ENCODE measurements around the gene KRTAP4-16. TPM values are rescaled to one million over a fixed set of nuclear protein-coding genes. Genes with fewer than 3 reads are reported as not detected.
"Not testable (repeated sequence)": the region's sequence is repeated elsewhere in the genome, so short reads cannot be mapped to it uniquely, and the experiment has no call there.

Gene KRTAP4-16
- total RNA-seq (2014; rRNA removed; shearing (Covaris generic)), result not detected in 2 replicates
- polyA plus RNA-seq (2014; cell fraction: nucleus; rRNA removed), result not detected in 2 replicates

DNA sequence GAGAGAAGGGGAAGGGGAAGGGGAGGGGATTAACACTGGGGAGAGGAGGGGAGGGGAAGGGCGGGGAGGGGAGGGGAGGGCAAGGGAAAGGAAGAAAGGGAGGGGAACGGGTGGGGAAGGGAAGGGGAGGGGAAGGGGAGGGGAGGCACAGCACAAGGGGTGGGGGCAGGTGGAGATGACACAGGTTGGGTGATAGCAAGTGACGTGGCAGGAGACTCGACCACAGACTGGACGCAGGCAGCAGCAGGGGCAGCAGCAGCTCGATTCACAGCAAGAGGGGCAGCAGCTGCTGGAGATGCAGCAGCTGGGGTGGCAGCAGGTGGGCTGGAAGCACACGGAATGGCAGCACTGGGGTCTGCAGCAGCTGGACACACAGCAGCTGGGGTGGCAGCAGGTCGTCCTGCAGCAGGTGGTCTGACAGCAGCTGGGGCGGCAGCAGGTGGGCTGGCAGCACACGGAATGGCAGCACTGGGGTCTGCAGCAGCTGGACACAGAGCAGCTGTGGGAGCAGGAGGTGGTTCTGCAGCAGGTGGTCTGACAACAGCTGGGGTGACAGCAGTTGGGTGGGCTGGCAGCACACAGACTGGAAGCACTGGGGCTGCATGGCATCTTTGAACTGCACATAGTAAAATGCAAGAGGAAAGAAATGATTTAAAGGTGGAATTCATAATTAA lies at the start of gene KRTAP4-16:
KRTAP4-16 (minus strand) TSS at position 624 of the 674 bp plus-strand sequence; CDS start at position 624, 0 bp downstream.
- no peak for DNase-seq (ENCODE audit: extremely low read depth, low read depth)

DNA sequence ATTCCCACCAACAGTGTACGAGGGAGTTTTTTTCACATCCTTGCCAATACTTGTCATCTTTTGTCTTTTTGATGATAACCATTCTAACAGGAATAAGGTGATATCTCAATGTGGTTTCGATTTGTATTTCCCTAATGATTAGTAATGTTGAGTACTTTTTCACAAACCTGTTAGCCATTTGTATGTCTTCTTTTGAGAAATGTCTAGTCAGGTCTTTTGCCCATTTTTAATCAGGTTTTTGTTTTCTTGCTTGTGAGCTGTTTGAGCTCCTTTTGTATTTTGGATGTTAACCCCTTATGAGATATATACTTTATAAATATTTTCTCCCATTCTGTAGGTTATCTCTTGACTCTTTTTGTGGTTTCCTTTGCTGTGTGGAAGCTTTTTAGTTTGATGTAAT lies 49.5 kb upstream of the KRTAP4-16 start:
- no peak for DNase-seq (ENCODE audit: extremely low read depth, low read depth)

DNA sequence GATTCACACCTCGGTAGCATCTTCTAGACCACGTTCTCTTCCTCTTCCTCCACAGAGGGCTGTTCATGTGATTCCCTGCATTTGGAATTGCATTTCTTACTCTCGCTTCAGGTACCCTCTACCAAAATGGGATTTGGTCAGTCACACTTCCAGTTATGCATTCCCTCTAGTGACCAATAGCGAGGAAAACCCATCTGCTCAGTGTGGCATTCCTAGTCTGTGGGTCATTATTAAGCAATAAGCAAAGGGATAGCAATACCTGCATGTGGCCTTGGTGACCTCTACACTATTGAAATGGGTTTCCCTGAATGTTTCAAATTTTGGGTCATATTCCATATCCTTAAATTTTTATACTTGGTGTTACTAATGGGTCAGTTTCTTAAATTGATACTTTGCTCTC lies 48.0 kb upstream of the KRTAP4-16 start:
- DNase-seq (ENCODE audit: extremely low read depth, low read depth), result no peak

DNA sequence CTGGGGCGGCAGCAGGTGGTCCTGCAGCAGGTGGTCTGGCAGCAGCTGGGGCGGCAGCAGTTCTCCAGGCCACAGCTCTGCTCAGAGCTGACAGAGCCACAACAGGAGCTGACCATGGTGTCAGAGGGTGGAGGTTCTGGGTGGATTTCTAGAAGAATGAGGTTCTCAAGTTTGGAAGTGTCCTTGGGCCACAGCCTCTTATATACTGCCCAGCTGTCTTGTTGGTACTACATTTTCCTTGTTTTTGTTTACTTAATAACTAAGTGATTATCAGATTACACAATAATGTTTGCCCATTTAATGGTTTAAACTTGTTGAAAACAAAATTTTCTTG lies 47.6 kb upstream of the KRTAP4-16 start, which contains the start of gene KRTAP4-5:
KRTAP4-5 (minus strand) TSS at position 174 of the 334 bp plus-strand sequence; CDS start at position 116, 58 bp downstream.
- no peak for DNase-seq (ENCODE audit: extremely low read depth, low read depth)

DNA sequence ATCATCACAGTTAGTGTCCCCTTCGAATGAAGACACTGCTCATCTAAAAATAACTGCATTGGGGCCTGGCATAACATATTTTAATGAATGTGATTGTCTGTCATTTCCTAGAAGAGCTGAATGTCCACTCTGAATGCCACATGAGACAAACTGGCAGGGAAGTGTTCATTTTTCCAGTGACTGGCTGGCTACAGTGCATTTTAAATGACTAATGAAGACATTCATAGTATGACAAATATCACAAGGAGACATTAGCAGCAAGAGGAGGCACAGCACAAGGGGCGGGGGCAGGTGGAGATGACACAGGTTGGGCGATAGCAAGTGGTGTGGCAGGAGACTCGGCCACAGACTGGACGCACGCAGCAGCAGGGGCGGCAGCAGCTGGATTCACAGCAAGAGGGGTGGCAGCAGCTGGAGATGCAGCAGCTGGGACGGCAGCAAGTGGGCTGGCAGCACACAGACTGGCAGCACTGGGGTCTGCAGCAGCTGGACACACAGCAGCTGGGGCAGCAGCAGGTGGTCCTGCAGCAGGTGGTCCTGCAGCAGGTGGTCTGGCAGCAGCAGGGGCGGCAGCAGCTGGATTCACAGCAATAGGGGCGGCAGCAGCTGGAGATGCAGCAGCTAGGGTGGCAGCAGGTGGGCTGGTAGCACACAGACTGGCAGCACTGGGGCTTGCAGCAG lies 47.1 kb upstream of the KRTAP4-16 start:
- not testable (repeated sequence) for DNase-seq (ENCODE audit: extremely low read depth, low read depth)

- DNase-seq (ENCODE audit: extremely low read depth, low read depth), result no peak
These were observed 45.7 kb upstream of the KRTAP4-16 start for GRCh38 chr17:41147531-41148204.

- no peak for DNase-seq (ENCODE audit: extremely low read depth, low read depth)
These were observed 43.3 kb upstream of the KRTAP4-16 start for GRCh38 chr17:41145261-41145660.

- no peak for DNase-seq (ENCODE audit: extremely low read depth, low read depth)
These were observed 42.8 kb upstream of the KRTAP4-16 start for GRCh38 chr17:41144846-41145245.

GRCh38 chr17:41141361-41141760 lies 39.4 kb upstream of the KRTAP4-16 start:
- no peak for DNase-seq (ENCODE audit: extremely low read depth, low read depth)

DNA sequence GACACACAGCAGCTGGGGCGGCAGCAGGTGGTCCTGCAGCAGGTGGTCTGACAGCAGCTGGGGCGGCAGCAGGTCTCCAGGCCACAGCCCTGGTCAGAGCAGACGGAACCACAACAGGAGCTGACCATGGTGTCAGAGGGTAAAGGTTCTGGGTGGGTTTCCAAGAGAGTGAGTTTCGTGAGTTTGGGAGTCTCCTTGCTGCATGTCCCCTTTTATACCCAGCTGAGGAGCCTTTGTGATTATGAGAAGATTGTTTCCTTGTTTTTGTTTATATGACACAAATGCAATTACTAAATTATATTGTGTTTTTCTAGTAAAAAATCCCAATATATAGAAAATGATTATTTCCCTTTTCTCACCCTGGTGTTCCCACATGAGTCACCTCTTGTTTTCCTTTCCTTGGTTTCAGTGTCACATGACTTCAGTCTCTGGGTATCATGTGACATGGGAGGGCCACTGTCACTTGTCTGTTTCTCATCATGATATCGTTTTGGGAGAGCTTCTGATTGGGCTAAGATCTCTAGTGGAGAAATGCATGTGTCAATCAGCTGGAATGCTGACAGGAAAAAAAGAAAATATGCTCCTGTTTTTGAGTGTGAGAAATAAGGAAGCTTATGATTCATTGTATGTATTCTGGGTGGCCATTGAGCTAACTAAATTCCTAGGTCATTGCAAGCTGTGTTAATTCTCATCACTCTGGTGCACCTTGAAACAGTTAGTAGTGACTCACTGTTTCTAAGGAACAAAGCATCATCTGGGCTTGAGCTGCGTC lies 38.5 kb upstream of the KRTAP4-16 start, which contains the start of gene KRTAP4-6:
KRTAP4-6 (minus strand) TSS at position 185 of the 772 bp plus-strand sequence; CDS start at position 128, 57 bp downstream.
- no peak for DNase-seq (ENCODE audit: extremely low read depth, low read depth)

GRCh38 chr17:41139865-41140264 lies 37.9 kb upstream of the KRTAP4-16 start:
- DNase-seq (ENCODE audit: extremely low read depth, low read depth), result not testable (repeated sequence)

GRCh38 chr17:41133880-41134735 lies 32.1 kb upstream of the KRTAP4-16 start:
- no peak for DNase-seq (ENCODE audit: extremely low read depth, low read depth)

- no peak for DNase-seq (ENCODE audit: extremely low read depth, low read depth)
These were observed 30.0 kb upstream of the KRTAP4-16 start for GRCh38 chr17:41131979-41132378.

GRCh38 chr17:41127371-41127770 lies 25.4 kb upstream of the KRTAP4-16 start:
- no peak for DNase-seq (ENCODE audit: extremely low read depth, low read depth)

DNA sequence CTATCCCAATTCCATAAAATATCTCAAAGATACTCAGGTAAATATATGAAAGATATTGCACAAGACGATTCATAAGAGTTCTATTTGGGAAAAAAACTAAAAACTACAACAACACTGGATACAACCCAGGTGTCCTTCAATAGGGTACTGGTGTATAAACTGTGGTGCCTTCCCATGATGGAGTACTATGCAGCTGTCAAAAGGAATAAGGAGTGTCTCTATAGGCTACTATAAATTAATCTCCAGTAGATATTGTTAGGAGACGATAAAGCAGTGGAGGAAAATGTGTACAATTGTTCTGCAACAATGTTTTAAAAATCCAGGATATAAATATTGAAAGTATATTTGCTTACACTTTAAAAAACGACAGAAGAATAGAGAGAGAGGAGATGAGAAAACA lies 24.4 kb upstream of the KRTAP4-16 start:
- DNase-seq (ENCODE audit: extremely low read depth, low read depth), result no peak

DNA sequence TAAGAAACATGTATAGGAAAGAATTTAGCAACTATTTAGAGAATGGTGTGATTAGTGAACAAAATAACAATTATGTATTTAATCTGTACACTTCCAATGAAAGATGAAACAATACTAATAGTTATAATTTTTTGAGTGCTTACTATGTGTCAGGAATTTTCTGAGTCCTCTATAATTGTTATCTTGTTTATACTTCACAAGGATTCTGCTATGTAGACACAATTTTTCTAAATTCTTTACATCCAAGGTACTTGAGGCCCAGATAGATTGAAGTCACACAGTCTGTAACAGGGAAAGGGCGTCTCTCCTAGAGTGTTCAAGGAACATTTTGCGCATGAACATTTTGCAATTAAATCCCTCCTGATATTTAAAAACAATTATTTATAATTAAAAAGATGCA lies 23.1 kb upstream of the KRTAP4-16 start:
- DNase-seq (ENCODE audit: extremely low read depth, low read depth), result no peak

GRCh38 chr17:41123991-41124371 lies 22.0 kb upstream of the KRTAP4-16 start, which contains the start of gene KRTAP4-12:
KRTAP4-12 (minus strand) TSS chr17:41124182; CDS start chr17:41124122, 60 bp downstream.
- not testable (repeated sequence) for DNase-seq (ENCODE audit: extremely low read depth, low read depth)

DNA sequence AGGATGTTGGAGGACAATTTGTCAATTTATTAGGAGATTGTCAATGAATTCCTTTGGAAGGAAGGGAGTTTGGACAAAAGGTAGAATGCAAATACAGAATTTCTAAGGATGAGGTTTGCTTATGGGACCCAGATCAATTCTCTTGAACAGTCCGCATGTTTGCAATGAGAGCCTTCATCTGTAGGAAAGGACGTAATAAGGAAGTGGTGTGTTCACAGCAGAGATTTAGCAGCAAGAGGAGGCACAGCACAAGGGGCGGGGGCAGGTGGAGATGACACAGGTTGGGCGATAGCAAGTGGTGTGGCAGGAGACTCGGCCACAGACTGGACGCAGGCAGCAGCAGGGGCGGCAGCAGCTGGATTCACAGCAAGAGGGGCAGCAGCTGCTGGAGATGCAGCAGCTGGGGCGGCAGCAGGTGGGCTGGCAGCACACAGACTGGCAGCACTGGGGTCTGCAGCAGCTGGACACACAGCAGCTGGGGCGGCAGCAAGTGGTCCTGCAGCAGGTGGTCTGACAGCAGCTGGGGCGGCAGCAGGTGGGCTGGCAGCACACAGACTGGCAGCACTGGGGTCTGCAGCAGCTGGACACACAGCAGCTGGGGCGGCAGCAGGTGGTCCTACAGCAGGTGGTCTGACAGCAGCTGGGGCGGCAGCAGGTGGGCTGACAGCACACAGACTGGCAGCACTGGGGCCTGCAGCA lies 21.4 kb upstream of the KRTAP4-16 start:
- DNase-seq (ENCODE audit: extremely low read depth, low read depth), result not testable (repeated sequence)

DNA sequence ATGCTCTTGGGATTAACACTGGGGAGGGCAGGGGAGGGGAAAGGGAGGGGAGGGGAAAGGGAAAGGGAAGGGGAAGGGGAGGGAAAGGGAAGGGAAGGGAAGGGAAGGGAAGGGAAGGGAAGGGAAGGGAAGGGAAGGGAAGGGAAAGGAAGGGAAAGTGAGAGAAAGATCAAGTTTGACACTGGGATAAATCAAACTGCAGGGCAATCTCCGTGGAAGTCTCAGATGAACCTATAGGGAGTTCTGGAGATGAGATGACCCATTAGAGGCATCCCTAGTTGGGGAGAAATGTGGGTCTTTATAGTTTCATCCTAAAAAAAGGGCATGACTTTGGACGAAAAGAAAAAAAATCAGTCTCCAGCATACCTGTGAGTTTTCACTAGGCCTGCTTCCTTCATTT lies 19.7 kb upstream of the KRTAP4-16 start:
- DNase-seq (ENCODE audit: extremely low read depth, low read depth), result no peak
